SK-N-SH treated with all-trans-retinoic acid at 6 μM for 48 hours (cell line): Measurements from ENCODE around the gene RACK1.

Experiments
- ATAC-seq: fragments of 200-7000 bp; cut with Tn5 transposase; 3 replicates; pipeline ENCODE4 v1.9.1; 2020; ENCODE audit warnings: mild to moderate bottlenecking, moderate library complexity
- ARNTL ChIP-seq: fragments of 450-650 bp; formaldehyde crosslinking; IDR thresholded peaks from 2 replicates; pipeline ENCODE4 v1.5.0; 2020; ENCODE audit warnings: low read depth, mild to moderate bottlenecking, moderate library complexity, borderline replicate concordance
- BACH2 ChIP-seq: fragments of 250-450 bp; sonication (Bioruptor Pico); IDR thresholded peaks from 2 replicates; pipeline ENCODE4 v1.9.0; 2021; ENCODE audit warnings: mild to moderate bottlenecking, borderline replicate concordance
- CSDC2 ChIP-seq: fragments of 250-450 bp; sonication (Bioruptor Pico); IDR thresholded peaks from 2 replicates; pipeline ENCODE4 v1.5.0; 2020; ENCODE audit warnings: mild to moderate bottlenecking, moderate library complexity
- CSRNP3 ChIP-seq: fragments of 250-450 bp; sonication (Bioruptor Pico); IDR thresholded peaks from 2 replicates; pipeline ENCODE4 v1.5.1; 2021; ENCODE audit warnings: mild to moderate bottlenecking, moderate library complexity
- ESRRG ChIP-seq: fragments of 250-450 bp; sonication (Bioruptor Pico); IDR thresholded peaks from 2 replicates; pipeline ENCODE4 v1.6.1; 2021; ENCODE audit warnings: mild to moderate bottlenecking
- GLIS3 ChIP-seq: fragments of 250-450 bp; sonication (Bioruptor Pico); IDR thresholded peaks from 2 replicates; pipeline ENCODE4 v1.5.0; 2020; ENCODE audit warnings: mild to moderate bottlenecking, moderate library complexity
- ISL1 ChIP-seq: fragments of 250-450 bp; sonication (Bioruptor Pico); IDR thresholded peaks from 2 replicates; pipeline ENCODE4 v2.1.2; 2022; ENCODE audit warnings: mild to moderate bottlenecking, moderate library complexity
- OSR1 ChIP-seq: fragments of 250-450 bp; sonication (Bioruptor Pico); IDR thresholded peaks from 2 replicates; pipeline ENCODE4 v1.8.0; 2022; ENCODE audit warnings: moderate library complexity, mild to moderate bottlenecking, inconsistent platforms
- PATZ1 ChIP-seq: fragments of 250-450 bp; sonication (Bioruptor Pico); IDR thresholded peaks from 2 replicates; pipeline ENCODE4 v1.8.0; 2020; ENCODE audit warnings: mild to moderate bottlenecking, moderate library complexity, borderline replicate concordance
- POU6F1 ChIP-seq: fragments of 250-450 bp; sonication (Bioruptor Pico); IDR thresholded peaks from 2 replicates; pipeline ENCODE4 v1.8.0; 2021; ENCODE audit warnings: low read depth, mild to moderate bottlenecking, moderate library complexity, borderline replicate concordance
- PPARA ChIP-seq: fragments of 250-450 bp; sonication (Bioruptor Pico); IDR thresholded peaks from 2 replicates; pipeline ENCODE4 v1.5.0; 2020; ENCODE audit warnings: mild to moderate bottlenecking, borderline replicate concordance
- RARB ChIP-seq: fragments of 250-450 bp; sonication (Bioruptor Pico); IDR thresholded peaks from 2 replicates; pipeline ENCODE4 v1.8.0; 2021; ENCODE audit warnings: mild to moderate bottlenecking, moderate library complexity
- SNAI2 ChIP-seq: fragments of 250-450 bp; sonication (Bioruptor Pico); IDR thresholded peaks from 2 replicates; pipeline ENCODE4 v1.5.0; 2020; ENCODE audit warnings: mild to moderate bottlenecking, moderate library complexity
- TCF4 ChIP-seq: fragments of 250-450 bp; sonication (Bioruptor Pico); IDR thresholded peaks from 2 replicates; pipeline ENCODE4 v1.8.0; 2021; ENCODE audit warnings: mild to moderate bottlenecking, moderate library complexity, borderline replicate concordance
- TOX ChIP-seq: fragments of 250-450 bp; sonication (Bioruptor Pico); IDR thresholded peaks from 2 replicates; pipeline ENCODE4 v1.8.0; 2021; ENCODE audit warnings: mild to moderate bottlenecking, moderate library complexity, borderline replicate concordance
- TSHZ2 ChIP-seq: fragments of 250-450 bp; sonication (Bioruptor Pico); IDR thresholded peaks from 2 replicates; pipeline ENCODE4 v1.5.0; 2020; ENCODE audit warnings: mild to moderate bottlenecking, moderate library complexity
- ZC3H10 ChIP-seq: fragments of 250-450 bp; sonication (Bioruptor Pico); IDR thresholded peaks from 2 replicates; pipeline ENCODE4 v1.5.1; 2021; ENCODE audit warnings: mild to moderate bottlenecking, moderate library complexity
- ZFP30 ChIP-seq: fragments of 450-650 bp; formaldehyde crosslinking; IDR thresholded peaks from 2 replicates; pipeline ENCODE4 v1.5.0; 2022; ENCODE audit warnings: mild to moderate bottlenecking, moderate library complexity
- ZNF70 ChIP-seq: fragments of 450-650 bp; formaldehyde crosslinking; IDR thresholded peaks from 2 replicates; pipeline ENCODE4 v1.5.0; 2020; ENCODE audit warnings: mild to moderate bottlenecking, moderate library complexity

The RACK1 gene

GRCh38 chr5:181192337-181193046 is 51.2 kb downstream of the RACK1 start:
- no peak for TF ChIP-seq ZC3H10 (CRISPR knock-in tag)
- no peak for TF ChIP-seq CSDC2
- no peak for TF ChIP-seq RARB (CRISPR knock-in tag)
- no peak for TF ChIP-seq ESRRG (CRISPR knock-in tag)
- no peak for TF ChIP-seq BACH2 (CRISPR knock-in tag)
- TF ChIP-seq ZNF70 (CRISPR knock-in tag): no peak
- TF ChIP-seq PATZ1: no peak
- TF ChIP-seq TCF4 (CRISPR knock-in tag): no peak
- no peak for TF ChIP-seq SNAI2 (CRISPR knock-in tag)
- no peak for TF ChIP-seq CSRNP3 (CRISPR knock-in tag)
- no peak for TF ChIP-seq PPARA (CRISPR knock-in tag)
- no peak for TF ChIP-seq TSHZ2
- TF ChIP-seq, all 23 proteins: peak for 0
- ATAC-seq: no peak

GRCh38 chr5:181191526-181192336 is 52.0 kb downstream of the RACK1 start:
- peak; percentile 73 for ATAC-seq
- TF ChIP-seq PPARA (CRISPR knock-in tag) (no peak), ZC3H10 (CRISPR knock-in tag) (no peak), ZFP30 (CRISPR knock-in tag) (no peak), RARB (CRISPR knock-in tag) (no peak), CSRNP3 (CRISPR knock-in tag) (no peak), SNAI2 (CRISPR knock-in tag) (no peak), ISL1 (CRISPR knock-in tag) (no peak), TCF4 (CRISPR knock-in tag) (no peak), GLIS3 (CRISPR knock-in tag) (no peak), ARNTL (no peak), BACH2 (CRISPR knock-in tag) (no peak), TOX (CRISPR knock-in tag) (no peak), OSR1 (no peak), ZNF70 (CRISPR knock-in tag) (no peak), POU6F1 (CRISPR knock-in tag) (no peak), CSDC2 (no peak)
